ENCODE data around the gene CAMK1.

CAMK1 gene

DNA sequence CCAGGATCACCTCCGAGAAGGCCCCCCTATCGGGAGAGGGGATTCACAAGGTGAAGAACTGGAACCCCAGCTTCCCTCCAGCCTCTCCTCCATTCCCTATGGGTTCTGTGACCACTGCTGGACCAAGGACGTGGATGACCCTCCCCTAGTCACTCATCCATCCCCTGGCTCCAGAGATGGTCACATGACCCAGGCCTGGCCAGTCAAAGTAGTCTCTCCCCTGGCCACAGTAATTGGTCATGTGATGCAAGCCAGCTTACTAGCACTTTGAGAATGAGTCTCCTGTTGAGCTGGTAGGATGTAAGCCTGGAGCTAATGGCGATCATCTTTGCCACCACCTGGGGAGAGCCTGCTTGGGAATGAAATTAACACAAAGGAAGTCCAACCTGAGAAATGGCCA, 3.9 kb downstream of the CAMK1 start:
- no peak overlapping the region for H3K27ac ChIP-seq (ENCODE audit: low read depth, low read length)
- no peak overlapping the region for H2BK5ac ChIP-seq (ENCODE audit: low read depth, low read length, poor library complexity)
- DNase-seq: no peak
- no peak overlapping the region for H3K4me2 ChIP-seq (ENCODE audit: low read length)
- H3K79me2 ChIP-seq (ENCODE audit: control insufficient read depth, insufficient read depth, low read length, poor library complexity): no peaks in the 10 kb centered on the region
- H3K9ac ChIP-seq (ENCODE audit: low read length): no peak overlapping the region
- no peak overlapping the region for H2BK120ac ChIP-seq (ENCODE audit: insufficient read depth, low read length, poor library complexity)
- no peak overlapping the region for H2BK12ac ChIP-seq (ENCODE audit: low read length)
- H3K36me3 ChIP-seq (ENCODE audit: control insufficient read depth in 1 of 2, insufficient read depth in 2 of 2, low read length in 2 of 2): no peaks in the 10 kb centered on the region
- no peak overlapping the region for H3K4me3 ChIP-seq (ENCODE audit: low read depth, low read length)
- no peaks in the 10 kb centered on the region for H3K27me3 ChIP-seq (ENCODE audit: insufficient read depth, low read length)
- no peak overlapping the region for H4K8ac ChIP-seq (ENCODE audit: low read depth, low read length)
- H3K4ac ChIP-seq (ENCODE audit: low read depth, low read length): no peak overlapping the region
- peaks cover 7 to 12% of the 10 kb centered on the region in 2 experiments for H3K4me1 ChIP-seq (ENCODE audit: control insufficient read depth in 1 of 2, insufficient read depth in 2 of 2, low read length in 2 of 2)
- H3K23ac ChIP-seq (ENCODE audit: low read length): no peak overlapping the region
- H3K9me3 ChIP-seq (ENCODE audit: insufficient read depth, low read depth, low read length): no peaks in the 10 kb centered on the region
- no peak overlapping the region for H4K91ac ChIP-seq (ENCODE audit: low read depth, low read length)
- no peak overlapping the region for H3K18ac ChIP-seq (ENCODE audit: low read length)
- no peak overlapping the region for H2AFZ ChIP-seq (ENCODE audit: insufficient read depth, low read length, poor library complexity)
- H3K79me1 ChIP-seq (ENCODE audit: low read length): peaks cover 7% of the 10 kb centered on the region
- no peak overlapping the region for H3K14ac ChIP-seq (ENCODE audit: low read length)
- no peak overlapping the region for H2AK5ac ChIP-seq (ENCODE audit: low read length)
- no peak overlapping the region for H4K12ac ChIP-seq (ENCODE audit: low read depth, low read length)
- WGBS (ENCODE audit: extremely low coverage, insufficient coverage, insufficient read length): no CpG with 5 or more reads among the region's 4 CpGs

DNA sequence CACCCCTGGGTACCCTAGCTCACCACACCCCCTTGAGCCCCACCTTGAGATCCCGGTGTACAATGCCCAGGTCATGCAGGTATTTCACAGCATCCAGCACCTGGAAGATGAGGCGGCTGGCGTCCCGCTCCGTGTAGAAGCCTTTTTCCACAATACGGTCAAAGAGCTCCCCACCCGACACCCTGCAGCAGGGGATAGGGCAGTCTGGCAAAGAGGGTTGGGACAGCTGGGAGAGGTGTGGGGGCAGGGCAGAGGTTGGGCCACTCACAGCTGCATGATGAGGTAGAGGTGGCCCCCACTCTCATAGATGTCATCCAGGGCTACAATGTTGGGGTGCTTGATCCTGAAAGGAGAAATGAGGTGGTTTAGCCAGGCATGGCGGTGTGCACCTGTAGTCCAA, 6.9 kb downstream of the CAMK1 start:
- H3K14ac ChIP-seq (ENCODE audit: low read length): no peak overlapping the region
- H3K27me3 ChIP-seq (ENCODE audit: insufficient read depth, low read length): no peaks in the 10 kb centered on the region
- WGBS (ENCODE audit: extremely low coverage, insufficient coverage, insufficient read length): no CpG with 5 or more reads among the region's 8 CpGs
- H2BK120ac ChIP-seq (ENCODE audit: insufficient read depth, low read length, poor library complexity): no peak overlapping the region
- no peaks in the 10 kb centered on the region for H3K79me1 ChIP-seq (ENCODE audit: low read length)
- H3K9ac ChIP-seq (ENCODE audit: low read length): no peak overlapping the region
- H2BK12ac ChIP-seq (ENCODE audit: low read length): no peak overlapping the region
- H3K9me3 ChIP-seq (ENCODE audit: insufficient read depth, low read depth, low read length): no peaks in the 10 kb centered on the region
- no peaks in the 10 kb centered on the region for H3K4me1 ChIP-seq (ENCODE audit: control insufficient read depth in 1 of 2, insufficient read depth in 2 of 2, low read length in 2 of 2)
- H3K18ac ChIP-seq (ENCODE audit: low read length): no peak overlapping the region
- peaks cover 5 to 7% of the 10 kb centered on the region in 2 experiments for H3K36me3 ChIP-seq (ENCODE audit: control insufficient read depth in 1 of 2, insufficient read depth in 2 of 2, low read length in 2 of 2)
- no peak overlapping the region for H3K4ac ChIP-seq (ENCODE audit: low read depth, low read length)
- no peak overlapping the region for H4K8ac ChIP-seq (ENCODE audit: low read depth, low read length)
- no peak overlapping the region for H2AFZ ChIP-seq (ENCODE audit: insufficient read depth, low read length, poor library complexity)
- H3K4me3 ChIP-seq (ENCODE audit: low read depth, low read length): no peak overlapping the region
- no peak for DNase-seq
- H4K12ac ChIP-seq (ENCODE audit: low read depth, low read length): no peak overlapping the region
- H2BK5ac ChIP-seq (ENCODE audit: low read depth, low read length, poor library complexity): no peak overlapping the region
- no peaks in the 10 kb centered on the region for H3K79me2 ChIP-seq (ENCODE audit: control insufficient read depth, insufficient read depth, low read length, poor library complexity)
- H3K23ac ChIP-seq (ENCODE audit: low read length): no peak overlapping the region
- no peak overlapping the region for H4K91ac ChIP-seq (ENCODE audit: low read depth, low read length)
- no peak overlapping the region for H3K27ac ChIP-seq (ENCODE audit: low read depth, low read length)
- no peak overlapping the region for H3K4me2 ChIP-seq (ENCODE audit: low read length)
- H2AK5ac ChIP-seq (ENCODE audit: low read length): no peak overlapping the region

DNA sequence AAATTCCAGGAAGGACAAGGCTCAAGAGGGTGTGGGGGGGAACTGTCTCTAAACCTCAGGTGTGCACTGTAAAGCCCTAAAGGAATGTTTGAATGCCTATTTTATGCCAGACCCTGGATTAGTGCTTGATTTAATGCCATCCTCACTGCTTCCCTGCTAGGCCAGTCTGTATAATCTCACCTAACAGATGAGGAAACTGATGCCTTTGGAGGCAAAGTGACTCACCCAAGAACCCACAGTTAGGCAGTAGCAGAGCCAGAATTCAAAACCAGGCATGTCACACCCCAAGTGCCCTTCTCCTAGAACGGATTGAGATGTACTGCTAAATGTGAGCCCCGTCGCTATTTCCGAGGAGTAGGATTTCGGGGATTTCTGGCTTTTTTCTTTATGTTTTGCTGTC, 7.8 kb downstream of the CAMK1 start:
- H3K23ac ChIP-seq (ENCODE audit: low read length): no peak overlapping the region
- H3K18ac ChIP-seq (ENCODE audit: low read length): no peak overlapping the region
- no peaks in the 10 kb centered on the region for H3K27me3 ChIP-seq (ENCODE audit: insufficient read depth, low read length)
- no CpG with 5 or more reads among the region's 5 CpGs for WGBS (ENCODE audit: extremely low coverage, insufficient coverage, insufficient read length)
- no peak overlapping the region for H3K4me2 ChIP-seq (ENCODE audit: low read length)
- no peaks in the 10 kb centered on the region for H3K9me3 ChIP-seq (ENCODE audit: insufficient read depth, low read depth, low read length)
- H3K27ac ChIP-seq (ENCODE audit: low read depth, low read length): no peak overlapping the region
- H2BK120ac ChIP-seq (ENCODE audit: insufficient read depth, low read length, poor library complexity): no peak overlapping the region
- no peak overlapping the region for H3K14ac ChIP-seq (ENCODE audit: low read length)
- no peak for DNase-seq
- no peak overlapping the region for H2BK12ac ChIP-seq (ENCODE audit: low read length)
- peaks cover 12 to 14% of the 10 kb centered on the region in 2 experiments for H3K36me3 ChIP-seq (ENCODE audit: control insufficient read depth in 1 of 2, insufficient read depth in 2 of 2, low read length in 2 of 2)
- no peak overlapping the region for H3K4ac ChIP-seq (ENCODE audit: low read depth, low read length)
- no peak overlapping the region for H3K4me3 ChIP-seq (ENCODE audit: low read depth, low read length)
- H2AFZ ChIP-seq (ENCODE audit: insufficient read depth, low read length, poor library complexity): no peak overlapping the region
- H4K91ac ChIP-seq (ENCODE audit: low read depth, low read length): no peak overlapping the region
- H3K79me2 ChIP-seq (ENCODE audit: control insufficient read depth, insufficient read depth, low read length, poor library complexity): no peaks in the 10 kb centered on the region
- no peak overlapping the region for H4K12ac ChIP-seq (ENCODE audit: low read depth, low read length)
- H3K79me1 ChIP-seq (ENCODE audit: low read length): no peaks in the 10 kb centered on the region
- H3K9ac ChIP-seq (ENCODE audit: low read length): no peak overlapping the region
- no peak overlapping the region for H4K8ac ChIP-seq (ENCODE audit: low read depth, low read length)
- no peak overlapping the region for H2AK5ac ChIP-seq (ENCODE audit: low read length)
- H3K4me1 ChIP-seq (ENCODE audit: control insufficient read depth in 1 of 2, insufficient read depth in 2 of 2, low read length in 2 of 2): no peaks in the 10 kb centered on the region
- H2BK5ac ChIP-seq (ENCODE audit: low read depth, low read length, poor library complexity): no peak overlapping the region

GRCh38 chr3:9760779-9761505, 8.8 kb downstream of the CAMK1 start:
- H3K14ac ChIP-seq (ENCODE audit: low read length): no peak overlapping the region
- no peak overlapping the region for H4K12ac ChIP-seq (ENCODE audit: low read depth, low read length)
- no peak overlapping the region for H3K4ac ChIP-seq (ENCODE audit: low read depth, low read length)
- no peaks in the 10 kb centered on the region for H3K79me1 ChIP-seq (ENCODE audit: low read length)
- no peaks in the 10 kb centered on the region for H3K79me2 ChIP-seq (ENCODE audit: control insufficient read depth, insufficient read depth, low read length, poor library complexity)
- H3K4me2 ChIP-seq (ENCODE audit: low read length): no peak overlapping the region
- WGBS (ENCODE audit: extremely low coverage, insufficient coverage, insufficient read length): no CpG with 5 or more reads among the region's 10 CpGs
- H3K18ac ChIP-seq (ENCODE audit: low read length): no peak overlapping the region
- no peak overlapping the region for H3K23ac ChIP-seq (ENCODE audit: low read length)
- no peak overlapping the region for H3K4me3 ChIP-seq (ENCODE audit: low read depth, low read length)
- peaks cover 18 to 23% of the 10 kb centered on the region in 2 experiments for H3K36me3 ChIP-seq (ENCODE audit: control insufficient read depth in 1 of 2, insufficient read depth in 2 of 2, low read length in 2 of 2)
- H4K91ac ChIP-seq (ENCODE audit: low read depth, low read length): no peak overlapping the region
- no peak for DNase-seq
- no peak overlapping the region for H3K9ac ChIP-seq (ENCODE audit: low read length)
- no peak overlapping the region for H2BK5ac ChIP-seq (ENCODE audit: low read depth, low read length, poor library complexity)
- no peak overlapping the region for H2BK12ac ChIP-seq (ENCODE audit: low read length)
- H3K27me3 ChIP-seq (ENCODE audit: insufficient read depth, low read length): no peaks in the 10 kb centered on the region
- H3K27ac ChIP-seq (ENCODE audit: low read depth, low read length): no peak overlapping the region
- no peak overlapping the region for H2BK120ac ChIP-seq (ENCODE audit: insufficient read depth, low read length, poor library complexity)
- no peaks in the 10 kb centered on the region for H3K9me3 ChIP-seq (ENCODE audit: insufficient read depth, low read depth, low read length)
- H2AFZ ChIP-seq (ENCODE audit: insufficient read depth, low read length, poor library complexity): no peak overlapping the region
- H4K8ac ChIP-seq (ENCODE audit: low read depth, low read length): no peak overlapping the region
- H3K4me1 ChIP-seq (ENCODE audit: control insufficient read depth in 1 of 2, insufficient read depth in 2 of 2, low read length in 2 of 2): no peaks in the 10 kb centered on the region
- H2AK5ac ChIP-seq (ENCODE audit: low read length): no peak overlapping the region

All from trophoblast cell (in vitro differentiated cells and primary cell).